ENCODE results near the gene ACTRT3.

ACTRT3 gene

DNA sequence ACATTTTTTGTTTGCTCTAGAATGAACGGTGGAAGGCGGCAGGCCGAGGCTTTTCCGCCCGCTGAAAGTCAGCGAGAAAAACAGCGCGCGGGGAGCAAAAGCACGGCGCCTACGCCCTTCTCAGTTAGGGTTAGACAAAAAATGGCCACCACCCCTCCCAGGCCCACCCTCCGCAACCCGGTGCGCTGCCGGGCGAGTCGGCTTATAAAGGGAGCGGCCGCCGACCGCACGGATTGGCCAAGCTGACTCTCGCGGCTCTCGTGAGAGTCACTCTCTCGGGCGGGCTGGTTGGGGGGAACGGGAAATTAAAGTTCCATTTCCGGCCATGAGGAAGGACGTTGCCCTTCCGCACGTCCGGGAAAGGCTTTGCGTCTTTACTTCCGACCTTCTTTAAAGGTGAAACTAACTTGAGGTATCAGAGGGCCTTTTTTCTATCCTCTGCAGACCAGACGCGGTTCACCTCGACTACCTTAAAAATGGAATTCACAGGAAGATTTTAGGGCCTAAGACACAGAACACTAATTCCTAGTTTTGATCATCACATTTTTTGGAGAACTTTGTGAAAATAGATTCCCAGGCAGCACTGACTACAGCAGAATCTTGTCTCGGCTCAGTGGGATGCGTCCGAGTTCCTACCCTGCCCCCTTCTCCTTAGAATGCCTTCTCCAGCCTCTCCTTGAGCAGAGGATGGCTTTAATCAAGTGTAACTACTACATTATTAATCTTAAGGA lies 4.3 kb downstream of the ACTRT3 start, which contains the start of gene TERC:
Gene TERC (minus strand): TSS at position 179 of the 731 bp plus-strand sequence.
- peak within 1 kb of the TSS; percentile 15 for H3K27ac ChIP-seq (ENCODE audit: low read depth, low read length)
- H2BK5ac ChIP-seq (ENCODE audit: low read length) = no peak within 1 kb of the TSS
- H3K79me2 ChIP-seq (ENCODE audit: control insufficient read depth, insufficient read depth, low read length) = no peaks in the 10 kb centered on the region
- no peaks in the 10 kb centered on the region for H3K27me3 ChIP-seq (ENCODE audit: insufficient read depth, low read length, poor library complexity)
- H4K5ac ChIP-seq (ENCODE audit: low read length) = peak within 1 kb of the TSS; percentile 78
- H3K79me1 ChIP-seq (ENCODE audit: low read length) = no peaks in the 10 kb centered on the region
- peak within 1 kb of the TSS; percentile 87 for H3K56ac ChIP-seq (ENCODE audit: low read length)
- H3K36me3 ChIP-seq (ENCODE audit: control insufficient read depth, insufficient read depth, low read length) = no peaks in the 10 kb centered on the region
- no CpG with 5 or more reads among the region's 42 CpGs for WGBS (ENCODE audit: extremely low coverage, insufficient coverage, low lambda C conversion rate)
- no peaks in the 10 kb centered on the region for H3K4me1 ChIP-seq (ENCODE audit: control insufficient read depth, low read depth, low read length)
- H2BK15ac ChIP-seq (replicated peaks; ENCODE audit: low read depth) = no peak within 1 kb of the TSS
- H3K18ac ChIP-seq (ENCODE audit: low read length) = peak within 1 kb of the TSS; percentile 69
- no peak within 1 kb of the TSS for H4K8ac ChIP-seq (ENCODE audit: low read depth, low read length)
- H2AK5ac ChIP-seq (ENCODE audit: low read length) = no peak within 1 kb of the TSS
- peak; percentile 94 for DNase-seq
- no peak within 1 kb of the TSS for H3K23ac ChIP-seq (ENCODE audit: low read length)
- peak within 1 kb of the TSS; percentile 31 for H3K4me3 ChIP-seq (ENCODE audit: low read length)
- H3K4me2 ChIP-seq (ENCODE audit: low read length) = peak within 1 kb of the TSS; percentile 9
- H2BK120ac ChIP-seq (ENCODE audit: low read depth, low read length) = no peak within 1 kb of the TSS
- peak within 1 kb of the TSS; percentile 49 for H3K4ac ChIP-seq (ENCODE audit: low read depth, low read length)
- H3K9ac ChIP-seq (ENCODE audit: low read length) = peak within 1 kb of the TSS; percentile 80

DNA sequence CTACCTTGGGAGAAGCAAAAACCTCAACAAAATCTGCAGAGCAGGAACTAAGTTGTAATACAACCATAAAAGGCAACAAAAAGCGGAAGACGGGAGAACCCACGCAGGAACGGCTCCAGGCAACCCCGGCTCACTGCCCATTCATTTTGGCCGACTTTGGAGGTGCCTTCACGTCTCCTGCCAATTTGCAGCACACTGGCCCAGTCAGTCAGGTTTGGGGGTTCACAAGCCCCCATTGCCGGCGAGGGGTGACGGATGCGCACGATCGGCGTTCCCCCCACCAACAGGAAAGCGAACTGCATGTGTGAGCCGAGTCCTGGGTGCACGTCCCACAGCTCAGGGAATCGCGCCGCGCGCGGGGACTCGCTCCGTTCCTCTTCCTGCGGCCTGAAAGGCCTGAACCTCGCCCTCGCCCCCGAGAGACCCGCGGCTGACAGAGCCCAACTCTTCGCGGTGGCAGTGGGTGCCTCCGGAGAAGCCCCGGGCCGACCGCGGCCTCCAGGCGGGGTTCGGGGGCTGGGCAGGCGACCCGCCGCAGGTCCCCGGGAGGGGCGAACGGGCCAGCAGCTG lies 5.0 kb downstream of the ACTRT3 start:
- H3K4me2 ChIP-seq (ENCODE audit: low read length) = peak overlapping the region; percentile 9
- H3K4me1 ChIP-seq (ENCODE audit: control insufficient read depth, low read depth, low read length) = no peaks in the 10 kb centered on the region
- H2AK5ac ChIP-seq (ENCODE audit: low read length) = no peak overlapping the region
- H2BK120ac ChIP-seq (ENCODE audit: low read depth, low read length) = no peak overlapping the region
- no peak overlapping the region for H2BK15ac ChIP-seq (replicated peaks; ENCODE audit: low read depth)
- H2BK5ac ChIP-seq (ENCODE audit: low read length) = no peak overlapping the region
- no peak overlapping the region for H4K8ac ChIP-seq (ENCODE audit: low read depth, low read length)
- peak overlapping the region; percentile 69 for H3K18ac ChIP-seq (ENCODE audit: low read length)
- no peaks in the 10 kb centered on the region for H3K27me3 ChIP-seq (ENCODE audit: insufficient read depth, low read length, poor library complexity)
- no peaks in the 10 kb centered on the region for H3K36me3 ChIP-seq (ENCODE audit: control insufficient read depth, insufficient read depth, low read length)
- no peaks in the 10 kb centered on the region for H3K79me2 ChIP-seq (ENCODE audit: control insufficient read depth, insufficient read depth, low read length)
- H3K9ac ChIP-seq (ENCODE audit: low read length) = peak overlapping the region; percentile 80
- H3K23ac ChIP-seq (ENCODE audit: low read length) = no peak overlapping the region
- no peaks in the 10 kb centered on the region for H3K79me1 ChIP-seq (ENCODE audit: low read length)
- H3K4me3 ChIP-seq (ENCODE audit: low read length) = peak overlapping the region; percentile 31
- no peak overlapping the region for H4K5ac ChIP-seq (ENCODE audit: low read length)
- peak overlapping the region; percentile 49 for H3K4ac ChIP-seq (ENCODE audit: low read depth, low read length)
- no peak for DNase-seq
- peak overlapping the region; percentile 87 for H3K56ac ChIP-seq (ENCODE audit: low read length)
- H3K27ac ChIP-seq (ENCODE audit: low read depth, low read length) = peak overlapping the region; percentile 15
- WGBS (ENCODE audit: extremely low coverage, insufficient coverage, low lambda C conversion rate) = no CpG with 5 or more reads among the region's 46 CpGs

DNA sequence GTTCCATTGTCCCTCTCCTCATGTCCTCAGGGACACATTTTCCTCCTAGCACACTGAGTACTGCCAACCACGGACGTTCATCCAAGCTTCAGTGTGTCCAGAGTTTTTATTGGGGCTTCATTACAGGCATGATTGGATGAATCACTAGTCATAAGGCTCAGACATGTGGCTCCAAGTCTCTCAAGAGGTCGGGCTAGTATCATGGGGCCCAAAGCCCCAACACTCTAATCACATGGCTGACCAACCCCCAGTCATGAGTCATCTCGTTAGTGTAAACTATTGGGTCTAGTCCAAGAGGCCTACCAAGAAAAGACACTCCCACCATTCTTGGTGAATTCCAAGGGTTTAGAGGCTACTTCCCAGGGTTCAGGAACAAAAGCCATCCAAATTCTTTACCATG lies 8.9 kb downstream of the ACTRT3 start:
- no peak overlapping the region for H3K56ac ChIP-seq (ENCODE audit: low read length)
- H3K4ac ChIP-seq (ENCODE audit: low read depth, low read length) = no peak overlapping the region
- no peak overlapping the region for H3K4me3 ChIP-seq (ENCODE audit: low read length)
- no peaks in the 10 kb centered on the region for H3K4me1 ChIP-seq (ENCODE audit: control insufficient read depth, low read depth, low read length)
- H3K36me3 ChIP-seq (ENCODE audit: control insufficient read depth, insufficient read depth, low read length) = no peaks in the 10 kb centered on the region
- H3K18ac ChIP-seq (ENCODE audit: low read length) = no peak overlapping the region
- no peak overlapping the region for H2BK5ac ChIP-seq (ENCODE audit: low read length)
- no peak overlapping the region for H3K23ac ChIP-seq (ENCODE audit: low read length)
- no peak overlapping the region for H3K27ac ChIP-seq (ENCODE audit: low read depth, low read length)
- H2BK120ac ChIP-seq (ENCODE audit: low read depth, low read length) = no peak overlapping the region
- no peak overlapping the region for H2BK15ac ChIP-seq (replicated peaks; ENCODE audit: low read depth)
- no peaks in the 10 kb centered on the region for H3K79me1 ChIP-seq (ENCODE audit: low read length)
- no CpG with 5 or more reads among the region's 4 CpGs for WGBS (ENCODE audit: extremely low coverage, insufficient coverage, low lambda C conversion rate)
- no peak overlapping the region for H2AK5ac ChIP-seq (ENCODE audit: low read length)
- no peak overlapping the region for H4K8ac ChIP-seq (ENCODE audit: low read depth, low read length)
- no peak overlapping the region for H3K4me2 ChIP-seq (ENCODE audit: low read length)
- no peaks in the 10 kb centered on the region for H3K79me2 ChIP-seq (ENCODE audit: control insufficient read depth, insufficient read depth, low read length)
- no peak for DNase-seq
- H3K27me3 ChIP-seq (ENCODE audit: insufficient read depth, low read length, poor library complexity) = no peaks in the 10 kb centered on the region
- no peak overlapping the region for H4K5ac ChIP-seq (ENCODE audit: low read length)
- H3K9ac ChIP-seq (ENCODE audit: low read length) = no peak overlapping the region

DNA sequence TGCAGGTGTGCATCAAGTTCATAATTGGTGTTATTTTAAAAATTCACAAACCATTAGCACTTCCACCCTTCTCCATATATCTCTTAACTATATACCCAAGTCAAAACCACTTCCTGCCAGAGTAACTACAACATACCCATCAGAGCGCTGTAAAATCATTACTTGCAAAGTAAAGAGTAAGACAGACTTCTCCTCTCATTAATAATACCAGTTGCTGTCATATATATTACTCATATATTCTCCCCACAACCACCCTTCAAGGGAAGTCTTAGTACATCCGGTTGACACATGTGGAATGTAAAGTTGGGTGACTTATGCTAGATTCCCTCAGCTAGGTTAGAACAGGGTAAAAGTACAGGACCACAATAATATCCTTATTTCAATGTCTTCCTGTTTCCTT lies 10.1 kb downstream of the ACTRT3 start:
- Histone ChIP-seq H3K79me2 (ENCODE audit: control insufficient read depth, insufficient read depth, low read length) (no peaks in the 10 kb centered on the region), H2BK5ac (ENCODE audit: low read length) (no peak overlapping the region), H3K27ac (ENCODE audit: low read depth, low read length) (no peak overlapping the region), H3K4me2 (ENCODE audit: low read length) (no peak overlapping the region), H3K27me3 (ENCODE audit: insufficient read depth, low read length, poor library complexity) (no peaks in the 10 kb centered on the region), H3K18ac (ENCODE audit: low read length) (no peak overlapping the region), H3K4ac (ENCODE audit: low read depth, low read length) (no peak overlapping the region), H4K5ac (ENCODE audit: low read length) (no peak overlapping the region), H2AK5ac (ENCODE audit: low read length) (no peak overlapping the region), H3K4me1 (ENCODE audit: control insufficient read depth, low read depth, low read length) (no peaks in the 10 kb centered on the region), H3K23ac (ENCODE audit: low read length) (no peak overlapping the region), H3K79me1 (ENCODE audit: low read length) (no peaks in the 10 kb centered on the region), H2BK15ac (replicated peaks; ENCODE audit: low read depth) (no peak overlapping the region), H2BK120ac (ENCODE audit: low read depth, low read length) (no peak overlapping the region), H3K36me3 (ENCODE audit: control insufficient read depth, insufficient read depth, low read length) (no peaks in the 10 kb centered on the region), H3K4me3 (ENCODE audit: low read length) (no peak overlapping the region), H3K9ac (ENCODE audit: low read length) (no peak overlapping the region), H3K56ac (ENCODE audit: low read length) (no peak overlapping the region), H4K8ac (ENCODE audit: low read depth, low read length) (no peak overlapping the region)
- no peak for DNase-seq
- no CpG with 5 or more reads among the region's 2 CpGs for WGBS (ENCODE audit: extremely low coverage, insufficient coverage, low lambda C conversion rate)

DNA sequence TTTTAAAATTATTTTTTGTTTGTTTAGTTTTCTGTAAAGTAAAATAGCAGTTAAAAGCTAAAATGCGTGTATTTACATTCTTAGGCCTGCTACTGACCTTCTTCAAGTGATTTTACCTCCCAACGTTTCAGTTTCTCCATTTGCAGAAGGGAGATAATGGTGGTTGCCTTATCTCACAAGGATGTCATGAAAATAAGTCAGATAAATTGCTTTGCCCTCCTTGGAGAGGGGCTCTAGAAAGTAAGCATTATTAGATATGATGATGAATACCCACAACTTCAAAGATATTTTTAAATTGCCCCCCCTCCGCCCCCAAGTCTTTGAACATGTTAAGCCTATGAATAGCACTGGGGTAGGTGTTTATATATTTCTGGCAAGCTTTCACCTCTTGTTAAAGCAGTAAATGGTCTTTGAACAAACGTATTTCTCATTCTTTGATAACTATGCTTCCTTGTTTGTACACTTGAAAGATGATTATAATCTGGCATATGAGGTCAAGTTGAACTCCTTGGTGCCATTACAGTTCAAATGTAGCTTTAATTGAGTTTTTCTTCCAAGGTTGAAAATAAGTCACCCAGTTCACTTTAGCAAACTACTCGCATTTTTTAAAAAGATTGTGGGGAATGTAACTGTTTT lies 10.9 kb downstream of the ACTRT3 start:
- Histone ChIP-seq H4K8ac (ENCODE audit: low read depth, low read length) (no peak overlapping the region), H3K79me1 (ENCODE audit: low read length) (no peaks in the 10 kb centered on the region), H3K9ac (ENCODE audit: low read length) (no peak overlapping the region), H3K4me3 (ENCODE audit: low read length) (no peak overlapping the region), H3K4me1 (ENCODE audit: control insufficient read depth, low read depth, low read length) (no peaks in the 10 kb centered on the region), H2AK5ac (ENCODE audit: low read length) (no peak overlapping the region), H3K4ac (ENCODE audit: low read depth, low read length) (no peak overlapping the region), H3K56ac (ENCODE audit: low read length) (no peak overlapping the region), H3K4me2 (ENCODE audit: low read length) (no peak overlapping the region), H3K18ac (ENCODE audit: low read length) (no peak overlapping the region), H3K27ac (ENCODE audit: low read depth, low read length) (no peak overlapping the region), H3K27me3 (ENCODE audit: insufficient read depth, low read length, poor library complexity) (no peaks in the 10 kb centered on the region), H4K5ac (ENCODE audit: low read length) (no peak overlapping the region), H3K36me3 (ENCODE audit: control insufficient read depth, insufficient read depth, low read length) (no peaks in the 10 kb centered on the region), H3K23ac (ENCODE audit: low read length) (no peak overlapping the region), H2BK15ac (replicated peaks; ENCODE audit: low read depth) (no peak overlapping the region), H2BK120ac (ENCODE audit: low read depth, low read length) (no peak overlapping the region), H3K79me2 (ENCODE audit: control insufficient read depth, insufficient read depth, low read length) (no peaks in the 10 kb centered on the region), H2BK5ac (ENCODE audit: low read length) (no peak overlapping the region)
- WGBS (ENCODE audit: extremely low coverage, insufficient coverage, low lambda C conversion rate) = no CpG with 5 or more reads among the region's 5 CpGs
- no peak for DNase-seq

Measured in mesendoderm (in vitro differentiated cells).